Lower lobe of right lung (tissue), 2 donors: Measurements from ENCODE around the gene NOVA2. TPM values are rescaled to one million over a fixed set of nuclear protein-coding genes. Genes with fewer than 3 reads are reported as not detected.

Experiments used
- ATAC-seq, 2 donors: fragments of 200-7000 bp; cut with Tn5 transposase; one replicate each; pipeline ENCODE4 v1.9.1; 2020 to 2022; ENCODE audit warnings: mild to moderate bottlenecking in 2 of 2, moderate library complexity in 2 of 2
- DNase-seq: peaks from one replicate; pipeline ENCODE4 v3.0.0-alpha.2; 2020
- H3K27ac ChIP-seq: fragments of 200-600 bp; one replicate; pipeline ENCODE4 v1.8.0; 2022
- H3K27me3 ChIP-seq: fragments of 200-600 bp; one replicate; pipeline ENCODE4 v1.8.0; 2022; ENCODE audit warnings: low read depth
- H3K36me3 ChIP-seq: fragments of 200-600 bp; one replicate; pipeline ENCODE4 v1.8.0; 2022; ENCODE audit warnings: mild to moderate bottlenecking
- H3K4me1 ChIP-seq: fragments of 200-600 bp; one replicate; pipeline ENCODE4 v1.8.0; 2022
- H3K4me3 ChIP-seq: fragments of 200-600 bp; one replicate; pipeline ENCODE4 v1.8.0; 2022; ENCODE audit warnings: mild to moderate bottlenecking
- H3K9me3 ChIP-seq: fragments of 200-600 bp; one replicate; pipeline ENCODE4 v1.8.0; 2022
- intact Hi-C: fragments of 100-400 bp; cut with DNase I; formaldehyde crosslinking; loops from one replicate; pipeline ENCODE4 v1.11.0; 2022
- total RNA-seq: library from RNA; stranded (reverse); fragmentation: NEBNext Ultra II Directional; extraction: Animal tissue kit (Norgen Biotek cat#: 25700); gene quantifications from one replicate; pipeline ENCODE4 v1.2.1, GENCODE V29; 2021
- TF ChIP-seq, protein P1 (sequence below): fragments of 200-600 bp; IDR thresholded peaks from one replicate; pipeline ENCODE4 v1.8.0; 2022; ENCODE audit warnings: antibody characterized with exemption, mild to moderate bottlenecking
- donor health status: DM: no; HTN: yes; CAD: no; lungs with severe emphysema.

NOVA2 gene
- total RNA-seq, 1 donor from 2014 or later: 18.8 TPM

DNA sequence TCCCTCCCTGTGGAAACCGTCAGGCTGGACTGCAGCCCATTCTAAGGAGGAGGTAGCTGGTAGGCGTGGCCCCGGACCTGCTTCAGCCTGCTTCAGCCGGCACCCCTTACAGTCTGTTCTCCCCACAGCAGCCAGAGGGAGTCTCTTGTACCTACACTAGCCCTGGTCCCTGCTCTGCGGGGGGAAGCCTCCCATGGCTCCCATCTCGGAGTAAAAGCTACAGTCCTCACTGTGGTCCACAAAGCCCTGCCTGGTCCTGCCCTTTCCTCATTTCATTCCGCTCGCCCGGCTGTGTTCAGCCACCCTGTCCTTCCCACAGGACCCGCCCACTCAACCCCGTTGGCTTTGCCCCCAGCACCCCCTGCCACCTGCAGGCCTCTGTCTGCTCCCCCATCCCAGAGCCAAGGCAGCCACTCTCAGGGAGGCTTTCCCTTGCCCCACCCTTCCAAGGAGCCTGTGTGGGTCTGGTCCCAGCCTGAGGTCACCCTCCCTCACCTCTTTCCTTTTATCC lies 47.9 kb upstream of the NOVA2 start:
- intact Hi-C loops: no loop called here
- ATAC-seq: no peak
- no peak for DNase-seq
- Histone ChIP-seq H3K27me3 (peaks cover 37% of the 10 kb centered on the region), H3K4me1 (peaks cover 4% of the 10 kb centered on the region), H3K27ac (no peak overlapping the region), H3K4me3 (no peak overlapping the region), H3K9me3 (no peaks in the 10 kb centered on the region), H3K36me3 (no peaks in the 10 kb centered on the region)
- TF ChIP-seq, protein P1, sequence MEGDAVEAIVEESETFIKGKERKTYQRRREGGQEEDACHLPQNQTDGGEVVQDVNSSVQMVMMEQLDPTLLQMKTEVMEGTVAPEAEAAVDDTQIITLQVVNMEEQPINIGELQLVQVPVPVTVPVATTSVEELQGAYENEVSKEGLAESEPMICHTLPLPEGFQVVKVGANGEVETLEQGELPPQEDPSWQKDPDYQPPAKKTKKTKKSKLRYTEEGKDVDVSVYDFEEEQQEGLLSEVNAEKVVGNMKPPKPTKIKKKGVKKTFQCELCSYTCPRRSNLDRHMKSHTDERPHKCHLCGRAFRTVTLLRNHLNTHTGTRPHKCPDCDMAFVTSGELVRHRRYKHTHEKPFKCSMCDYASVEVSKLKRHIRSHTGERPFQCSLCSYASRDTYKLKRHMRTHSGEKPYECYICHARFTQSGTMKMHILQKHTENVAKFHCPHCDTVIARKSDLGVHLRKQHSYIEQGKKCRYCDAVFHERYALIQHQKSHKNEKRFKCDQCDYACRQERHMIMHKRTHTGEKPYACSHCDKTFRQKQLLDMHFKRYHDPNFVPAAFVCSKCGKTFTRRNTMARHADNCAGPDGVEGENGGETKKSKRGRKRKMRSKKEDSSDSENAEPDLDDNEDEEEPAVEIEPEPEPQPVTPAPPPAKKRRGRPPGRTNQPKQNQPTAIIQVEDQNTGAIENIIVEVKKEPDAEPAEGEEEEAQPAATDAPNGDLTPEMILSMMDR: no peak

DNA sequence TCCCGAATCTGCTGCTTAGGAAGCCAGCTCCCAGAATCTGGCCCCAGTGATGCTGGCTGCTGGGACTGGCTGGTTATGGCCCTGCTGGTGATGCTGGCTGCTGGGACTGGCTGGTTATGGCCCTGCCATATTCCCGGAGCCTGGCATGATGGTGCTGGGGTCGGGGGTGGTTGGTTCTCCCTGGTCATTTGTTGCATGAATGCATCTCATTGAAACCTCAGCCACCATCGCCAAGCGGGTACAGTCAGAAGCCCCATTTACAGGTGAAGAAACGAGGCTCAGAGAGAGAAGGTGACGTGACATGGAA lies 47.1 kb upstream of the NOVA2 start:
- intact Hi-C loops: no loop called here
- TF ChIP-seq, protein P1: no peak
- Histone ChIP-seq H3K27me3 (peaks cover 32% of the 10 kb centered on the region), H3K4me3 (no peak overlapping the region), H3K4me1 (peaks cover 9% of the 10 kb centered on the region), H3K36me3 (no peaks in the 10 kb centered on the region), H3K27ac (no peak overlapping the region), H3K9me3 (no peaks in the 10 kb centered on the region)
- DNase-seq (no peak), ATAC-seq (no peak)

DNA sequence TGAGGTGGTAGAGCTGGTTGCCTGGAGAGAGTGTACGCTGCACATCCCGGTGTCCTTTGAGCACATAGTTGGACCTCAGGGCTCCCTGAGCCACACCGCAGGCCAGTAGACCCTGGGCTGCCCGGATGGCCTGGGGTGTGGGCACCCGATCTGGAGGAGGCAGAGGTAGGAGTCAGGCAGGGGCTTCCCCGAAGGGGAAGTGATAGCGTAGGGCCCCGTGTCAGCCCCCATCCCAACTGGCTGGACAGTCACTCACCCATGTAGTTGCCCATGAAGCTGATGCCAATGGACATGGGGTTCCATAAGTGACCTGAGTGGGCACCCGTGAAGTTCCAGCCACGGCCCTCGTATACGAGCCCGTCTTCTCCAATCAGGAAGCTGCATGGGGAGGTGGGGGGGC lies 45.6 kb upstream of the NOVA2 start:
- Histone ChIP-seq H3K36me3 (no peaks in the 10 kb centered on the region), H3K4me1 (peaks cover 22% of the 10 kb centered on the region), H3K9me3 (no peaks in the 10 kb centered on the region), H3K27me3 (peaks cover 35% of the 10 kb centered on the region), H3K4me3 (no peak overlapping the region), H3K27ac (no peak overlapping the region)
- TF ChIP-seq, protein P1: no peak
- DNase-seq (no peak), ATAC-seq (no peak)
- intact Hi-C loops: no loop called here

DNA sequence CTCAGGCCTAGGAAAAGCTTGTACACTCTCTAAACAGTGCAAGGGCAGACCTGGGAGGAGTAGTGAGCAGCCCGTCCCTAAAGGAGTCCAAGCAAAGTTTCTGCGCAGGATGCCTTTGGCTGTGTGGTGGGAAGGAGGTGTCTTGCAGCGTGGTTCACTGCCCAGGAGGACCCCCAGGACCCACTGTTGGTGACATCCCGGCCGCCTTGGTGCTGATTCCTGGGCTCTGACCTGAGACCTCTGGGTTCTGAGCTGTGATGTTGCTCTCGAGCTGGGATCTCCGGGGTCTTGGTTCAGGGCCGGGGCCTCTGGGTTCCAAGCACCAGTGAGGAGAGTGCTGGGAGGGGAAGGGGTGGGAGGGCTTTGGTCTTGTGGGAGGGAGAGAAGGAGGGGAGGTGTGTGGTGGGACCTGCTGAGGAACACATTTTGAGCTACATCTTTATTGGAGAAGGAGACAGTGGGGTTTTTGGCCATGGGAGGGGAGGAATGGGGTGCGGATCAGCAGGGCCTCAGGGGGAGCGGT lies 45.1 kb upstream of the NOVA2 start:
- H3K27me3 ChIP-seq: peaks cover 35% of the 10 kb centered on the region
- no peaks in the 10 kb centered on the region for H3K36me3 ChIP-seq
- TF ChIP-seq, protein P1: no peak
- DNase-seq (no peak), ATAC-seq (no peak)
- H3K4me3 ChIP-seq: no peak overlapping the region
- H3K27ac ChIP-seq: no peak overlapping the region
- peaks cover 22% of the 10 kb centered on the region for H3K4me1 ChIP-seq
- intact Hi-C loops: no loop called here
- no peaks in the 10 kb centered on the region for H3K9me3 ChIP-seq

DNA sequence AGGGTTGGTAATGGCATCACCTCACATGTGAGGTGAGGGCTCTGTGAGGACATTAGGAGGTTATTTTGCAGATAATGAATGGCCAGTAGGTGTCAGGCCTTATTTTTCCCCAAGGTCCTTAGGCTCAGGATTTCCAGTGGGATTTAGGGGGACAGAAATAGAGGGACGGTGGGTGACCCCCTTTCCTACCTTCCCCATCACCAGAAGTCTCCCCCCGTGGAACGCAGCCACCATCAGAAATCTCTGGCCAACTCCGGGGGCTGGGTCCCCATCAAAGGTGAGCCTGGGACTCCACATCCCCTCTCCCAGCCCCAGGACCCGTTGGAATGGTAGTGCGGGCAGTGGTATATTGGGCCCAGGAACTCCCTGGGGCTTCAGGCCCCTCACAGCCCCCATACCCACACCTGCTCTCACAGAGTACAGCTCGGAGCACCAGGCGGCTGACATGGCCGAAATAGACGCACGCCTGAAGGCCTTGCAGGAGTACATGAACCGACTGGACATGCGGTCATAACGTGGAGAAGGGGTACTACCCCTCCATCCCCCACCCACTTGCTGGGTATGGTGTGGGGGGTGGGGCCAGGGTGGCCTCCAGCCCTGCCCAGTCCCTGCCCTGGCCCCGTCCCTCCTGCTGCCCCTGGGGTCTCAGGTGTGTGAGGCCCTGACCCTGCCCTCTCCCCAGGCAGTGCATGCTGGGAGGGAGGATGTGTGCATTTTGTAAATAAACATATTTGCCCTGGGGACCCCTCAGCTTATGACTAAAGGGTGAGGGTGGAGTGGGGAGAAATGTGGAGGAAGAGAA lies 44.4 kb upstream of the NOVA2 start:
- intact Hi-C loops: no loop called here
- ATAC-seq (no peak), DNase-seq (no peak)
- Histone ChIP-seq H3K4me1 (peaks cover 22% of the 10 kb centered on the region), H3K27ac (no peak overlapping the region), H3K4me3 (no peak overlapping the region), H3K36me3 (no peaks in the 10 kb centered on the region), H3K27me3 (peaks cover 35% of the 10 kb centered on the region), H3K9me3 (no peaks in the 10 kb centered on the region)
- TF ChIP-seq, protein P1: no peak
